Measurements from ENCODE around the gene GALR1.

GALR1 gene, protein sequence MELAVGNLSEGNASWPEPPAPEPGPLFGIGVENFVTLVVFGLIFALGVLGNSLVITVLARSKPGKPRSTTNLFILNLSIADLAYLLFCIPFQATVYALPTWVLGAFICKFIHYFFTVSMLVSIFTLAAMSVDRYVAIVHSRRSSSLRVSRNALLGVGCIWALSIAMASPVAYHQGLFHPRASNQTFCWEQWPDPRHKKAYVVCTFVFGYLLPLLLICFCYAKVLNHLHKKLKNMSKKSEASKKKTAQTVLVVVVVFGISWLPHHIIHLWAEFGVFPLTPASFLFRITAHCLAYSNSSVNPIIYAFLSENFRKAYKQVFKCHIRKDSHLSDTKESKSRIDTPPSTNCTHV

GRCh38 chr18:77249569-77250500 is at the start of gene GALR1:
Gene GALR1, plus strand, starts transcription at chr18:77249848. Its CDS starts 701 bp downstream, at chr18:77250549.
- no peak for DNase-seq (ENCODE audit: extremely low read depth, low read depth)
- TF ChIP-seq CTCF (IDR thresholded peaks at IDR 0.05; ENCODE audit: low read depth, low read length), result no peak

- no peak for DNase-seq (ENCODE audit: extremely low read depth, low read depth)
- no peak for TF ChIP-seq CTCF (IDR thresholded peaks at IDR 0.05; ENCODE audit: low read depth, low read length)
Observed at GRCh38 chr18:77201506-77201905, 48.1 kb upstream of the GALR1 start.

DNA sequence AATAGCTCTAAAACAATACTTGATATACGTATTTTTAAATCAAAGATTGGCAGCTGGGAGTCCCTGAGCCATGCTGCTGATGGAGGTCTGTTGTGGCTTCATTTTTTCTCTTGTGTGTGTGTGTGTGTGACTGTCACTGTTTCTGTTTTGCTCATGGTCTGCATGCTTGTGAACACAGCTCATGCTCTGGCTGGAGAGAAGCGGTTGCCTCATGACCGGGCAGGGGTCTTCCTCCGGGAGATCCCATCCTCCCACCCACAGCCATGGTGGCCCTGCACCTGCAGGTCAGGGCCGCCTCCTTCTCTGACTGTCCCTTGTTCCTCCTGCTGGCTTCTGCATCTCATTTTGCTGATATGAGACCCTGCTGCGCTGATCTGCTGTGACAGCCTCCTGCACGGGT is 47.3 kb upstream of the GALR1 start:
- DNase-seq (ENCODE audit: extremely low read depth, low read depth), result no peak
- no peak for TF ChIP-seq CTCF (IDR thresholded peaks at IDR 0.05; ENCODE audit: low read depth, low read length)

- TF ChIP-seq CTCF (IDR thresholded peaks at IDR 0.05; ENCODE audit: low read depth, low read length), result no peak
- DNase-seq (ENCODE audit: extremely low read depth, low read depth), result no peak
Observed at GRCh38 chr18:77203071-77203470, 46.6 kb upstream of the GALR1 start.

DNA sequence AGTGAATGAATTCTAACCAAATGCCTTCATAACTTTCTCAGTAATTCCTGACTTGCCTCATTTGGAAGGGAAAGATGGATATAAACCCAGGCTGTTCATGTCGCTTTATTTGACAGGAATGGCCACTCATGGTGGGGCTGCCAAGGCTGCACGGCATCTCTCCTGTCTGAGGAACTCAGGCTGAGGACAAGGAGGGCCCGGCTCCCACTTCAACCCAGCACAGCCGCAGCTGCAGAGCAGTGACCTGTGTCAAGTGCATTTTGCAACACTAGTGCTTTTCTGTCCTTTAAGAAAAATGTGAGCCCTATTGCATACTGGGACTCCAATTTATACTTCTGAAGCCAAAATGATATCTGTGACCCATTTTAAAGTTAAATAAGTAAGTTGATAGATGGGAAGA is 45.8 kb upstream of the GALR1 start:
- DNase-seq (ENCODE audit: extremely low read depth, low read depth), result no peak
- TF ChIP-seq CTCF (IDR thresholded peaks at IDR 0.05; ENCODE audit: low read depth, low read length), result no peak

GRCh38 chr18:77205769-77206168 is 43.9 kb upstream of the GALR1 start:
- DNase-seq (ENCODE audit: extremely low read depth, low read depth), result no peak
- no peak for TF ChIP-seq CTCF (IDR thresholded peaks at IDR 0.05; ENCODE audit: low read depth, low read length)

All from AG09319 (cell line).